Stomach (tissue), 9 donors: ENCODE measurements around the gene KDELR1. TPM values are rescaled to one million over a fixed set of nuclear protein-coding genes. Genes with fewer than 3 reads are reported as not detected.

Experiments
- DNase-seq, 2 donors: peaks; one replicate each; pipeline versions ENCODE4 v3.0.0 to v3.0.0-alpha.2; 2013 to 2019
- H3K27ac ChIP-seq, 5 donors: fragments of 200-600 bp in 4 of 5; sonication (generic) in 4 of 5; one replicate each; pipeline ENCODE4 v1.5.1; 2013 to 2019; ENCODE audit warnings: mild to moderate bottlenecking in 1 of 5, moderate library complexity in 1 of 5
- H3K27me3 ChIP-seq, 3 donors: fragments of 200-600 bp; sonication (generic); one replicate each; pipeline ENCODE4 v1.5.1; 2017 to 2019; ENCODE audit warnings: mixed run types in 1 of 3
- H3K36me3 ChIP-seq, 4 donors: fragments of 200-600 bp; sonication (generic); 1 replicate in 3 of 4; 2 replicates in 1 of 4; pipeline ENCODE4 v1.5.1; 2016 to 2019
- H3K4me1 ChIP-seq, 4 donors: fragments of 200-600 bp; sonication (generic); one replicate each; pipeline ENCODE4 v1.5.1; 2016 to 2019
- H3K4me3 ChIP-seq, 4 donors: fragments of 200-600 bp; sonication (generic) in 3 of 4; one replicate each; pipeline ENCODE4 v1.5.1; 2016 to 2019; ENCODE audit warnings: mild to moderate bottlenecking in 1 of 4
- H3K9me3 ChIP-seq, 4 donors: fragments of 200-600 bp; sonication (generic); one replicate each; pipeline ENCODE4 v1.5.1; 2016 to 2019
- EP300 ChIP-seq: sonication (generic); formaldehyde crosslinking; IDR thresholded peaks from one replicate; pipeline ENCODE4 v1.6.1; 2017; ENCODE audit warnings: antibody characterized with exemption
- POLR2A ChIP-seq, 4 donors: fragments of 450-650 bp; IDR thresholded peaks; one replicate each; pipeline ENCODE4 v1.6.1; 2016; ENCODE audit warnings: antibody characterized with exemption in 4 of 4, control low read depth in 2 of 4, mild to moderate bottlenecking in 1 of 4, moderate library complexity in 1 of 4
- POLR2AphosphoS5 ChIP-seq, 3 donors: sonication (generic); formaldehyde crosslinking; IDR thresholded peaks; one replicate each; pipeline ENCODE4 v1.6.1; 2016; ENCODE audit warnings: antibody characterized with exemption in 3 of 3
- WGBS, 5 donors: extraction: QIAGEN DNeasy Blood & Tissue Kit in 3 of 5; methylation state at CpG; one replicate each; pipeline versions ENCODE4 v1.1.5 to v1.1.7; 2013 to 2018; 5-methylcytosine and 5-hydroxymethylcytosine counted together
- intact Hi-C: fragments of 100-400 bp; cut with DNase I; formaldehyde crosslinking; loops from one replicate; pipeline ENCODE4 v1.15.1; 2023; ENCODE audit warnings: low total_unique reads
- polyA plus RNA-seq, 3 donors: library from polyadenylated mRNA; stranded (reverse); fragments of 200-250 nt; gene quantifications; one replicate each; pipeline ENCODE4 v1.2.3, GENCODE V29; 2013
- total RNA-seq, 5 donors: library from RNA; depleted of rRNA; stranded (reverse); fragments of >200 nt; gene quantifications; one replicate each; pipeline versions ENCODE4 v1.1.0 to v1.2.3, GENCODE V29; 2014 to 2016
- TF ChIP-seq, protein P1 (sequence below), 7 experiments: fragments of 450-650 bp in 4 of 7; fragments of 200-600 bp in 3 of 7; sonication (generic) in 3 of 7; IDR thresholded peaks; one replicate each; pipeline ENCODE4 v1.5.1; 2016 to 2019; ENCODE audit warnings: antibody characterized with exemption in 7 of 7, control low read depth in 2 of 7, mild to moderate bottlenecking in 1 of 7
- donor health status: healthy with polysubstance abuse.
- donor health status: Bipolar disorder and iron deficiency.
- donor health status: healthy.

KDELR1 gene
- total and polyA plus RNA-seq, 8 donors = 45.8 to 123 (median 70.9) TPM

DNA sequence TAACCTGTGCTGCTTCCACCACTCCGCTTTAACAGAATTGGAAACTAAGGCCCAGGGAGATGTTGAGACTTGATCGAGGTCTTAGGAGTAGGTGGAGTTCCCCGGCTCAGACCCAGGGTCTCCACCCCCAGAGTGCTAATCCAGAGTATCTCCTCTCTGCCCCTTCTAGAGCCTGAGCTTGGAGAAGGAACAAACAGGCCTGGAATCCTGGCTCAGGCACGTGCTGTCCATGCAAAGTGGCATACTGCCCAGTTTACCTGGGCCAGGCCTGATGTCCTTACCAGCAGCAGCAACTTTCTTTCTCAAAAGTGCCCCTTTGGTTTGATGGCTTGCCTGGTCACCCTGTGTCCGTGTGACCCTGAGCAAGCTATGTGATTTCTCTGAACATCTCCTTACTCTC is 23.5 kb downstream of the KDELR1 start:
- H3K4me3 ChIP-seq = no peak overlapping the region
- DNase-seq = peak in 1 of 2 donors; percentile 59
- peaks cover 5 to 18% (median 14%) of the 10 kb centered on the region in 4 donors for H3K4me1 ChIP-seq
- TF ChIP-seq EP300 (no peak), POLR2AphosphoS5 (IDR thresholded peaks at IDR 0.05) (no peak), POLR2A (IDR thresholded peaks at IDR 0.05) (no peak)
- TF ChIP-seq, protein P1, sequence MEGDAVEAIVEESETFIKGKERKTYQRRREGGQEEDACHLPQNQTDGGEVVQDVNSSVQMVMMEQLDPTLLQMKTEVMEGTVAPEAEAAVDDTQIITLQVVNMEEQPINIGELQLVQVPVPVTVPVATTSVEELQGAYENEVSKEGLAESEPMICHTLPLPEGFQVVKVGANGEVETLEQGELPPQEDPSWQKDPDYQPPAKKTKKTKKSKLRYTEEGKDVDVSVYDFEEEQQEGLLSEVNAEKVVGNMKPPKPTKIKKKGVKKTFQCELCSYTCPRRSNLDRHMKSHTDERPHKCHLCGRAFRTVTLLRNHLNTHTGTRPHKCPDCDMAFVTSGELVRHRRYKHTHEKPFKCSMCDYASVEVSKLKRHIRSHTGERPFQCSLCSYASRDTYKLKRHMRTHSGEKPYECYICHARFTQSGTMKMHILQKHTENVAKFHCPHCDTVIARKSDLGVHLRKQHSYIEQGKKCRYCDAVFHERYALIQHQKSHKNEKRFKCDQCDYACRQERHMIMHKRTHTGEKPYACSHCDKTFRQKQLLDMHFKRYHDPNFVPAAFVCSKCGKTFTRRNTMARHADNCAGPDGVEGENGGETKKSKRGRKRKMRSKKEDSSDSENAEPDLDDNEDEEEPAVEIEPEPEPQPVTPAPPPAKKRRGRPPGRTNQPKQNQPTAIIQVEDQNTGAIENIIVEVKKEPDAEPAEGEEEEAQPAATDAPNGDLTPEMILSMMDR (IDR thresholded peaks at IDR 0.05) = no peak
- intact Hi-C loops = no loop called here
- H3K36me3 ChIP-seq = no peaks in the 10 kb centered on the region
- H3K9me3 ChIP-seq = no peaks in the 10 kb centered on the region
- peak overlapping the region in 1 of 5 donors; percentile 35 for H3K27ac ChIP-seq
- H3K27me3 ChIP-seq = no peaks in the 10 kb centered on the region
- WGBS, 5 donors = 39 to 60% (median 49%) methylated on average over 5 of the region's 5 CpGs

DNA sequence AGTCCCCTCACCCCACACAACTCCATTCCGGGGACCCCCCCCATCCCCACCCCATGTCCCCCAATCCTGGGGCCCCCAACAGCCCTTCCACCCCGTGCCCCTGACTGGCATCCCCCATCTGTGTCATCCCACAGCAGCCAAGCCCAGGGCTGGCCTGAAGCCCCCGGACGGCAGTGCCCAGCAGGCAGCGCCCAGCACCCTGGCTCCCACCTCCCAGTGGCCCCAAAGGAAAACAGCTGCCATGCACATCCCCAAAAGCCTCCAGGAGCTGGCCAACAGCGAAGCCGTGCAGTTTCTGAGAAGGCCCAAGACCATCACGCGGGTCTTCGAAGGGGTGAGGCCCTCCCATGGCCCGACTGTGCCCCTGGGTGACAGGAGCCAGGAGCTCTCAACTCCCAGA is 25.7 kb downstream of the KDELR1 start:
- DNase-seq = no peak

DNA sequence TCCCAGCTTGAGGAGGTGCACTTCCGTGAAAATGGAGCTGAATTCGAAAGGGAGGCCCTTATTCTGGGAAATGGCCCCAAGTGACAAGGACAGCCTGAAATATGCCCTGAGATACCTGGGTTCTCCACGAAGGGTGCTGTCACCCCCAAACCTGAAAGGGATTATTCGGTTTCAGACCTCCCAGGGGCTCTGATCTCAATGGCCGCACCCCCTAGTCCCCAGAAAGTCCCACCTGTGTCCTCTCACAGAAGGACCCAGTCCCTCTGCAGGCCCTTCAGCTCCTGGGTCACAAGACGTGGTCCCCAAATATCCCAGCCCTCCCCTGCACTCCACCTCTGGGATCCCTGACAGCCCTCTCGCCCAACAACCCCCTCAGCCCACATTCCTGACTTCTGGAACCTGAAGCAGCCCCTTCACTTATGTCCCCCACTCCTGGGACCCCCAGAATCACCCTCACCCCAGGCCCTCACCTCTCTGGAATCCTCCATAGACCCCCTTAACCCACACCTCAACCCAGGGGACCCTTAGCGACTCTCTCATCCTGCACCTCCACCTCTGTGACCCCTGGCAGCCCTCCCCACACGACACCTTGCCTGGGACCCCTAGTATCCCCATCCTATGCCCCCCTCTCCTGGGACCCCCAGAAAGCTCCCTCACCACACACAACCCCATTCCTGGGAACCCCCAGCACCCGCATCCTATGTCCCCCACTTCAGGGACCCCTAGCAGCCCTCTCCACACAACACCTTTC is 26.6 kb downstream of the KDELR1 start:
- Histone ChIP-seq H3K27ac (peak overlapping the region; percentile 52 to 96 (median 93)), H3K9me3 (no peaks in the 10 kb centered on the region), H3K27me3 (no peaks in the 10 kb centered on the region), H3K4me3 (peak overlapping the region; percentile 57 to 64 (median 61)), H3K4me1 (peaks cover 5 to 20% (median 16%) of the 10 kb centered on the region in 4 donors), H3K36me3 (peaks cover 0 to 6% (median 4%) of the 10 kb centered on the region in 4 donors)
- peak in 1 of 2 donors; percentile 32 for DNase-seq
- TF ChIP-seq, protein P1 (IDR thresholded peaks at IDR 0.05) = no peak
- TF ChIP-seq POLR2AphosphoS5 (IDR thresholded peaks at IDR 0.05) = no peak
- no peak for TF ChIP-seq EP300
- no peak for TF ChIP-seq POLR2A (IDR thresholded peaks at IDR 0.05)
- WGBS, 5 donors = 62 to 67% (median 65%) methylated on average over 10 of the region's 10 CpGs
- intact Hi-C loops = no loop called here

More for the DNA sequence above, 25.7 kb downstream of the KDELR1 start:
- Histone ChIP-seq H3K27ac (no peak overlapping the region), H3K36me3 (no peaks in the 10 kb centered on the region), H3K27me3 (no peaks in the 10 kb centered on the region), H3K9me3 (no peaks in the 10 kb centered on the region), H3K4me1 (peaks cover 5 to 20% (median 16%) of the 10 kb centered on the region in 4 donors), H3K4me3 (no peak overlapping the region)
- TF ChIP-seq, protein P1 (IDR thresholded peaks at IDR 0.05) = no peak
- TF ChIP-seq POLR2AphosphoS5 (IDR thresholded peaks at IDR 0.05) = no peak
- no peak for TF ChIP-seq POLR2A (IDR thresholded peaks at IDR 0.05)
- 89 to 98% (median 96%) methylated on average over 6 to 11 of the region's 11 CpGs for WGBS, 5 donors
- intact Hi-C loops = no loop called here

DNA sequence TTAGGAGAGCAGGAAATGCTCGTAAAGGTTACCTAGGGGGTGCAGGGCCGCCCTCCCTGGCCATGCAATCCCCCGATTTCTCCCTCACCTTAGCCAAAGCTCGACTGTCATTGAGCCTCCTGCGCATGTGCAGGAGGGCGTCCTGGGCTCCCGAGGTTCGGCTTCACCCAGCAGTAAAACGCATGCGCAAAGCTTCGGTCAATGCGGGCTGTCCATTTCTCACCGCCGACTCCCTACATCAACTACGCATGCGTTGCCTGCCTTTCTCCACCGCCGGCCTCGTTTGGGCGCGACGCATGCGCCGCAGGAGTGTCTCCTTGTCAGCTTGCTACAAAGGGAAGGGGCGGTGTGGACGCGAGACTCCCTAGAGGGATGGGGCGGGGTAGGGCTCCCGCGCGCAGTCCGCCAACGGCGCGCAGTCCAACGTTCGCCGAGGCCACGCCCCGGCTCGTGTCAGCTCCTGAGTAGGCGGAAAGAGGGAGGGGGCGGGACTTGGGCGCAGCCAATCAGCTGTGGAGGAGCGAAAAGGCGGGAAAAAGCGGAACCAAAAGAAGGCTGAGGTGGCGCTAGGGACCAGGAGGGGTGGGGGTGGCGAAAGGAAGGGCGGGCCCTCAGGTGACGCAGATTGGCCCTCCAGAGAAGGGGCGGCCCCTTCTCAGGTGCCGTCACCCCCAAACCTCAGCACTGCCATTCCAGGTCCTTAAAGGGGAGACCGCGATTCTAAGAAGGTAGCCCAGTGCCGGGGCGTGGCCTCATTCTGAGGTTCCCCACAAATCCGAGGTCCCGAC is 27.3 kb downstream of the KDELR1 start, which contains the start of the genes SYNGR4 and TMEM143:
SYNGR4 (plus strand) TSS at position 558 of the 788 bp plus-strand sequence. CDS start 1,476 bp downstream, outside the sequence.
TMEM143 (minus strand) TSS at position 131 of the 788 bp plus-strand sequence; CDS start at position 111, 20 bp downstream.
- peak; percentile 98 to 100 for DNase-seq
- intact Hi-C loops = no loop called here
- H3K27ac ChIP-seq = peak within 1 kb of the TSS; percentile 90 to 96 (median 93)
- H3K4me1 ChIP-seq = peaks cover 5 to 20% (median 16%) of the 10 kb centered on the region in 4 donors
- H3K36me3 ChIP-seq = peaks cover 0 to 9% (median 5%) of the 10 kb centered on the region in 4 donors
- TF ChIP-seq POLR2AphosphoS5 (IDR thresholded peaks at IDR 0.05) = peak; percentile 69 to 96 (median 89)
- TF ChIP-seq, protein P1 (IDR thresholded peaks at IDR 0.05) = no peak
- no peaks in the 10 kb centered on the region for H3K27me3 ChIP-seq
- WGBS, 5 donors = 0 to 1% (median 1%) methylated on average over 52 to 59 of the region's 59 CpGs
- H3K9me3 ChIP-seq = no peaks in the 10 kb centered on the region
- H3K4me3 ChIP-seq = peak within 1 kb of the TSS; percentile 57 to 64 (median 61)
